Caco-2 (cell line): ENCODE measurements around the gene FAT1. TPM values are rescaled to one million over a fixed set of nuclear protein-coding genes. Genes with fewer than 3 reads are reported as not detected.

Experiments
- BruUV-seq: library from RNA; stranded (reverse); fragments of 400-500 nt; replicated peaks from 2 replicates; lab custom pipeline; 2021; lab: Mats Ljungman, UMichigan
- CTCF ChIA-PET: fragments of 300-600 bp; sonication (Branson Sonifier 250); formaldehyde crosslinking; loops from one replicate; lab custom pipeline; 2022; ENCODE audit warnings: antibody characterized with exemption; lab: Charles Lee
- POLR2A ChIA-PET: fragments of 300-600 bp; sonication (Branson Sonifier 250); formaldehyde crosslinking; loops from one replicate; lab custom pipeline; 2022; ENCODE audit warnings: antibody characterized with exemption; lab: Charles Lee
- DNase-seq, 2 experiments: peaks; one replicate each; pipeline versions ENCODE4 v3.0.0 to v3.0.0-alpha.2; 2020 to 2022
- H3K27me3 ChIP-seq: replicated peaks from 2 replicates; pipeline ENCODE4 v1.6.0; 2011; ENCODE audit warnings: low read length; ENCODE audit not compliant: control insufficient read depth, insufficient read depth
- H3K36me3 ChIP-seq: 2 replicates; pipeline ENCODE4 v1.5.1; 2011; ENCODE audit warnings: low read length; ENCODE audit not compliant: control insufficient read depth, insufficient read depth
- H3K4me1 ChIP-seq: fragments of 250-450 bp; sonication (Bioruptor Pico); 2 replicates; pipeline ENCODE4 v1.5.1; 2020; ENCODE audit warnings: mild to moderate bottlenecking
- H3K4me3 ChIP-seq: 2 replicates; pipeline ENCODE4 v1.5.1; 2011; ENCODE audit warnings: low read depth, mild to moderate bottlenecking, control low read depth, low read length
- H3K9me3 ChIP-seq: fragments of 250-450 bp; sonication (Bioruptor Pico); 2 replicates; pipeline ENCODE4 v1.5.1; 2020; ENCODE audit warnings: mild to moderate bottlenecking, moderate library complexity
- H3K27ac Mint-ChIP-seq: one replicate; pipeline ENCODE4 v1.8.0; 2022; ENCODE audit warnings: mixed read lengths; ENCODE audit not compliant: unreplicated experiment
- H3K27me3 Mint-ChIP-seq: one replicate; pipeline ENCODE4 v1.8.0; 2022; ENCODE audit warnings: mixed read lengths; ENCODE audit not compliant: insufficient read depth, unreplicated experiment
- H3K36me3 Mint-ChIP-seq: one replicate; pipeline ENCODE4 v1.8.0; 2022; ENCODE audit warnings: mild to moderate bottlenecking, mixed read lengths; ENCODE audit not compliant: insufficient read depth, unreplicated experiment
- H3K4me1 Mint-ChIP-seq: one replicate; pipeline ENCODE4 v1.8.0; 2022; ENCODE audit warnings: low read depth, mixed read lengths; ENCODE audit not compliant: unreplicated experiment
- H3K4me3 Mint-ChIP-seq: one replicate; pipeline ENCODE4 v1.8.0; 2022; ENCODE audit warnings: mild to moderate bottlenecking, moderate library complexity, mixed read lengths; ENCODE audit not compliant: unreplicated experiment
- H3K9me3 Mint-ChIP-seq: one replicate; pipeline ENCODE4 v1.8.0; 2022; ENCODE audit warnings: mixed read lengths; ENCODE audit not compliant: unreplicated experiment
- intact Hi-C: fragments of 100-400 bp; cut with micrococcal nuclease; formaldehyde crosslinking; loops from one replicate; pipeline ENCODE4 v1.10.0; 2022; ENCODE audit not compliant: unreplicated experiment
- total RNA-seq: library from RNA; stranded (reverse); gene quantifications from 2 replicates; pipeline ENCODE4 v1.2.3, GENCODE V29; 2022
- TF ChIP-seq, protein P1 (sequence below), 2 experiments: fragments of 200-600 bp in 1 of 2; IDR thresholded peaks; 1 replicate in 1 of 2; 2 replicates in 1 of 2; pipeline versions ENCODE4 v1.5.1 to v1.8.0; 2011 to 2022; ENCODE audit warnings: antibody characterized with exemption in 1 of 2, control low read depth in 1 of 2, inconsistent platforms in 1 of 2, low read depth in 1 of 2, low read length in 1 of 2, mild to moderate bottlenecking in 1 of 2, moderate library complexity in 1 of 2; ENCODE audit not compliant: insufficient read depth in 1 of 2, severe bottlenecking in 1 of 2, unreplicated experiment in 1 of 2

The FAT1 gene
- total RNA-seq, 1 experiment from 2014 or later: 135 TPM

DNA sequence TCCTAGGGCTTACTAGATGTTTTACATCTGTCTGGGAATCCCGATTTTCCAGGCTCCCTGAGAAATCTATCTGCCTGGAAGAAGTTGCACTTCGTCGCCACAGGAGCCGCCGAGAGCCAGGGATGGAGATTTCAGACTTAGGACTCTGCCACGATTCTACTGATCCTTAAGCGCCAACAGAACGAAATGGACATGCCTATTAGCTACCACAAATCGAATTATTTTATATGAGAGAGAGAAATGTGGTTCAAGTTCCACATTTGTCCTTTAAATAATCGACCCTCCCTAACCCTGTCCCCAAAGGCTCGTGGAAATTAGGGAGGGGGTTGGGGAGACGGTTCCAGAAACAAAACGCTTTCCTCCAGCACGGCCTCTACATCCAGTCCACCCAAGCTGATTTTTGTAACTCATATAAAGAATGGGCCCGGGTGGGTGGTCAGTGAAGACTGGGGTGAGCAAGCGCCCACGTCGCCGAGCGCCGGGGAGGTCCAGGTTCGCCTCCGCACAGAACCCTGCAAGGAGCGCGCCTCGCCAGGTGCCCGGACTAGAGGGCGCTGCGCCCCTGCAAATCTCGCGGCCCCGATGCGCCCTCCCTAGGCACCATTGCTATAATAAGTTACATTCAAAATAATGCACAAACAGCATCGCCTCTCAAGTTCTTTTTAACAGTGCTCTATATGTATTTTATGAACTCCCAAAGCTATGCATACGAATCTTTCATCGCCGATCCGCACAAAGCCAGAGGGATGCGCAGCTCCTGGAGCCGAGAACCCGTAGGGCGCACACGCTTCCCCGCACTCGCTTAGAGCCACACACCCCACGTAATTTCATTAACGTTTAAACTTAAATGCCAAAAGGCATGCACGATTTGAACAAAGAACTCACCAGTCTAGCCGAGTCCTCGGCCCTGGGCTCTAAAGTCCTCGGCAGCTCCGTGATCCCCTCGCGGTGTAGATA lies 2.1 kb upstream of the FAT1 start:
- Histone ChIP-seq H3K36me3 (no peaks in the 10 kb centered on the region), H3K27me3 (no peaks in the 10 kb centered on the region), H3K9me3 (no peaks in the 10 kb centered on the region), H3K4me1 (peaks cover 6% of the 10 kb centered on the region; the same call in 1 of the 2 replicates), H3K4me3 (peak overlapping the region; percentile 83)
- peak overlapping the region; percentile 92 for H3K4me3 Mint-ChIP-seq
- BruUV-seq: TSS peak; percentile 23
- peaks cover 23% of the 10 kb centered on the region for H3K36me3 Mint-ChIP-seq
- ChIA-PET CTCF (interaction anchor here (0.7 kb wide), 1 partner anchor 221 kb away, joined by 3 read pairs; no protein-coding TSS in a partner anchor), POLR2A (no interaction called here)
- no peaks in the 10 kb centered on the region for H3K27me3 Mint-ChIP-seq
- TF ChIP-seq, protein P1, sequence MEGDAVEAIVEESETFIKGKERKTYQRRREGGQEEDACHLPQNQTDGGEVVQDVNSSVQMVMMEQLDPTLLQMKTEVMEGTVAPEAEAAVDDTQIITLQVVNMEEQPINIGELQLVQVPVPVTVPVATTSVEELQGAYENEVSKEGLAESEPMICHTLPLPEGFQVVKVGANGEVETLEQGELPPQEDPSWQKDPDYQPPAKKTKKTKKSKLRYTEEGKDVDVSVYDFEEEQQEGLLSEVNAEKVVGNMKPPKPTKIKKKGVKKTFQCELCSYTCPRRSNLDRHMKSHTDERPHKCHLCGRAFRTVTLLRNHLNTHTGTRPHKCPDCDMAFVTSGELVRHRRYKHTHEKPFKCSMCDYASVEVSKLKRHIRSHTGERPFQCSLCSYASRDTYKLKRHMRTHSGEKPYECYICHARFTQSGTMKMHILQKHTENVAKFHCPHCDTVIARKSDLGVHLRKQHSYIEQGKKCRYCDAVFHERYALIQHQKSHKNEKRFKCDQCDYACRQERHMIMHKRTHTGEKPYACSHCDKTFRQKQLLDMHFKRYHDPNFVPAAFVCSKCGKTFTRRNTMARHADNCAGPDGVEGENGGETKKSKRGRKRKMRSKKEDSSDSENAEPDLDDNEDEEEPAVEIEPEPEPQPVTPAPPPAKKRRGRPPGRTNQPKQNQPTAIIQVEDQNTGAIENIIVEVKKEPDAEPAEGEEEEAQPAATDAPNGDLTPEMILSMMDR (IDR thresholded peaks at IDR 0.05; ENCODE audit: insufficient read depth in 1 of 2, low read depth in 1 of 2, low read length in 1 of 2, severe bottlenecking in 1 of 2, unreplicated experiment in 1 of 2): peak; percentile 60 to 80
- intact Hi-C loops: loop anchor here (1.0 to 10.0 kb wide), 10 partner anchors 42 to 1648 kb away; no protein-coding TSS in a partner anchor
- peaks cover 9% of the 10 kb centered on the region for H3K4me1 Mint-ChIP-seq
- peak overlapping the region; percentile 63 for H3K27ac Mint-ChIP-seq
- peak; percentile 72 to 82 for DNase-seq
- H3K9me3 Mint-ChIP-seq: no peaks in the 10 kb centered on the region

DNA sequence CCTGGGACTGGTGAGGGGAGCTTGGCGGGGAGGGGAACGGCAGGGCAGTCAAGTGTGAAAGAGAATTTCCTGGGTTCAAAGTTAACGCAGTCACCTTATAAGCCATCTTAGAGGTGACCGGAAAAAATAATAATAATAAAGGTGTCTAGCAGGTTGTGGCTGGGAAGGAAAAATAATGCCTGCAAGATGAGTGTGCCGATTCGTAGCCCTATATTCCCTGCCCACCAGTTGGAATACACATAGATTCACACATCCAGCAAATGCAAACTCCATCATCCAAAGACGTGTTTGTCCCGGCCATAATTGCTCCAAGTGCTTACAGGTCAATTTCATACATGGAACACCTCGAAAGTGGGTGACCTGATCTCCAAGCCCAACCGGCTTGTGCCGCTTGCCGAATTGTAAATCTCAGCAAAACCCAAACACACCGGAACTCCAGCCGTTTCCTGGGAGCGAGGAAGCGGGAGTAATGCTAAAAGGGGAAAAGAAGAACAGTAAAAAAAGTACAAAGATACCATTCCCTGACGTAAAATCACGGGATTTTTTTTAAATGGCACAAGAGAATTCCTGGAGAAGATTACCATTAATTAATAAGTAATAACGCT lies 1.3 kb upstream of the FAT1 start:
- peaks cover 9% of the 10 kb centered on the region for H3K4me1 Mint-ChIP-seq
- intact Hi-C loops: loop anchor here (1.0 to 10.0 kb wide), 7 partner anchors 42 to 880 kb away; no protein-coding TSS in a partner anchor
- peaks cover 23% of the 10 kb centered on the region for H3K36me3 Mint-ChIP-seq
- no peaks in the 10 kb centered on the region for H3K9me3 ChIP-seq
- H3K4me3 Mint-ChIP-seq: peak overlapping the region; percentile 92
- TSS peak; percentile 11 for BruUV-seq
- no peak for DNase-seq
- ChIA-PET CTCF (interaction anchor here (0.6 kb wide), 1 partner anchor 223 kb away, joined by 4 read pairs; no protein-coding TSS in a partner anchor), POLR2A (no interaction called here)
- peaks cover 6% of the 10 kb centered on the region; the same call in 1 of the 2 replicates for H3K4me1 ChIP-seq
- H3K4me3 ChIP-seq: peak overlapping the region; percentile 83
- TF ChIP-seq, protein P1 (IDR thresholded peaks at IDR 0.05; ENCODE audit: insufficient read depth in 1 of 2, low read depth in 1 of 2, low read length in 1 of 2, severe bottlenecking in 1 of 2, unreplicated experiment in 1 of 2): no peak
- no peaks in the 10 kb centered on the region for H3K27me3 Mint-ChIP-seq
- H3K27ac Mint-ChIP-seq: peak overlapping the region; percentile 82
- H3K27me3 ChIP-seq: no peaks in the 10 kb centered on the region
- no peaks in the 10 kb centered on the region for H3K36me3 ChIP-seq
- H3K9me3 Mint-ChIP-seq: no peaks in the 10 kb centered on the region
